ENCODE measurements around the gene CD68.

CD68 gene, protein sequence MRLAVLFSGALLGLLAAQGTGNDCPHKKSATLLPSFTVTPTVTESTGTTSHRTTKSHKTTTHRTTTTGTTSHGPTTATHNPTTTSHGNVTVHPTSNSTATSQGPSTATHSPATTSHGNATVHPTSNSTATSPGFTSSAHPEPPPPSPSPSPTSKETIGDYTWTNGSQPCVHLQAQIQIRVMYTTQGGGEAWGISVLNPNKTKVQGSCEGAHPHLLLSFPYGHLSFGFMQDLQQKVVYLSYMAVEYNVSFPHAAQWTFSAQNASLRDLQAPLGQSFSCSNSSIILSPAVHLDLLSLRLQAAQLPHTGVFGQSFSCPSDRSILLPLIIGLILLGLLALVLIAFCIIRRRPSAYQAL

DNA sequence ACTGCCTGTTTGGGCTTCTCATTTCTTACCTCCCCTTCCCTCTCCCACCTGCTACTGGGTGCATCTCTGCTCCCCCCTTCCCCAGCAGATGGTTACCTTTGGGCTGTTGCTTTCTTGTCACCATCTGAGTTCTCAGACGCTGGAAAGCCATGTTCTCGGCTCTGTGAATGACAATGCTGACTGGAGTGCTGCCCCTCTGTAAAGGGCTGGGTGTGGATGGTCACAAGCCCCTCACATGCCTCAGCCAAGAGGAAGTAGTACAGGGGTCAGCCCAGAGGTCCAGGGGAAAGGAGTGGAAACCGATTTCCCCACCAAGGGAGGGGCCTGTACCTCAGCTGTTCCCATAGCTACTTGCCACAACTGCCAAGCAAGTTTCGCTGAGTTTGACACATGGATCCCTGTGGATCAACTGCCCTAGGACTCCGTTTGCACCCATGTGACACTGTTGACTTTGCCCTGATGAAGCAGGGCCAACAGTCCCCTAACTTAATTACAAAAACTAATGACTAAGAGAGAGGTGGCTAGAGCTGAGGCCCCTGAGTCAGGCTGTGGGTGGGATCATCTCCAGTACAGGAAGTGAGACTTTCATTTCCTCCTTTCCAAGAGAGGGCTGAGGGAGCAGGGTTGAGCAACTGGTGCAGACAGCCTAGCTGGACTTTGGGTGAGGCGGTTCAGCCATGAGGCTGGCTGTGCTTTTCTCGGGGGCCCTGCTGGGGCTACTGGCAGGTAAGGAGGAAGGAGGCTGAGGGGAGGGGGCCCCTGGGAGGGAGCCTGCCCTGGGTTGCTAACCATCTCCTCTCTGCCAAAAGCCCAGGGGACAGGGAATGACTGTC, at the start of gene CD68:
TSS of gene CD68 (plus strand) at position 638 of the 833 bp plus-strand sequence. CDS start at position 678, 40 bp downstream.
- peak within 1 kb of the TSS; percentile 92 for H3K27ac ChIP-seq
- peaks cover 3% of the 10 kb centered on the region for H3K9me3 ChIP-seq
- TF ChIP-seq, protein P1, sequence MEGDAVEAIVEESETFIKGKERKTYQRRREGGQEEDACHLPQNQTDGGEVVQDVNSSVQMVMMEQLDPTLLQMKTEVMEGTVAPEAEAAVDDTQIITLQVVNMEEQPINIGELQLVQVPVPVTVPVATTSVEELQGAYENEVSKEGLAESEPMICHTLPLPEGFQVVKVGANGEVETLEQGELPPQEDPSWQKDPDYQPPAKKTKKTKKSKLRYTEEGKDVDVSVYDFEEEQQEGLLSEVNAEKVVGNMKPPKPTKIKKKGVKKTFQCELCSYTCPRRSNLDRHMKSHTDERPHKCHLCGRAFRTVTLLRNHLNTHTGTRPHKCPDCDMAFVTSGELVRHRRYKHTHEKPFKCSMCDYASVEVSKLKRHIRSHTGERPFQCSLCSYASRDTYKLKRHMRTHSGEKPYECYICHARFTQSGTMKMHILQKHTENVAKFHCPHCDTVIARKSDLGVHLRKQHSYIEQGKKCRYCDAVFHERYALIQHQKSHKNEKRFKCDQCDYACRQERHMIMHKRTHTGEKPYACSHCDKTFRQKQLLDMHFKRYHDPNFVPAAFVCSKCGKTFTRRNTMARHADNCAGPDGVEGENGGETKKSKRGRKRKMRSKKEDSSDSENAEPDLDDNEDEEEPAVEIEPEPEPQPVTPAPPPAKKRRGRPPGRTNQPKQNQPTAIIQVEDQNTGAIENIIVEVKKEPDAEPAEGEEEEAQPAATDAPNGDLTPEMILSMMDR (IDR thresholded peaks at IDR 0.05), result no peak
- no peaks in the 10 kb centered on the region for H3K27me3 ChIP-seq
- H3K4me1 ChIP-seq (ENCODE audit: control insufficient read depth in 1 of 2, insufficient read depth in 1 of 2, low read depth in 1 of 2, low read length in 1 of 2), result peaks cover 71 to 72% of the 10 kb centered on the region in 2 experiments
- peak within 1 kb of the TSS; percentile 34 to 54 for H3K4me3 ChIP-seq (ENCODE audit: low read depth in 1 of 2, low read length in 1 of 2)
- peaks cover 49% of the 10 kb centered on the region for H3K36me3 ChIP-seq

DNA sequence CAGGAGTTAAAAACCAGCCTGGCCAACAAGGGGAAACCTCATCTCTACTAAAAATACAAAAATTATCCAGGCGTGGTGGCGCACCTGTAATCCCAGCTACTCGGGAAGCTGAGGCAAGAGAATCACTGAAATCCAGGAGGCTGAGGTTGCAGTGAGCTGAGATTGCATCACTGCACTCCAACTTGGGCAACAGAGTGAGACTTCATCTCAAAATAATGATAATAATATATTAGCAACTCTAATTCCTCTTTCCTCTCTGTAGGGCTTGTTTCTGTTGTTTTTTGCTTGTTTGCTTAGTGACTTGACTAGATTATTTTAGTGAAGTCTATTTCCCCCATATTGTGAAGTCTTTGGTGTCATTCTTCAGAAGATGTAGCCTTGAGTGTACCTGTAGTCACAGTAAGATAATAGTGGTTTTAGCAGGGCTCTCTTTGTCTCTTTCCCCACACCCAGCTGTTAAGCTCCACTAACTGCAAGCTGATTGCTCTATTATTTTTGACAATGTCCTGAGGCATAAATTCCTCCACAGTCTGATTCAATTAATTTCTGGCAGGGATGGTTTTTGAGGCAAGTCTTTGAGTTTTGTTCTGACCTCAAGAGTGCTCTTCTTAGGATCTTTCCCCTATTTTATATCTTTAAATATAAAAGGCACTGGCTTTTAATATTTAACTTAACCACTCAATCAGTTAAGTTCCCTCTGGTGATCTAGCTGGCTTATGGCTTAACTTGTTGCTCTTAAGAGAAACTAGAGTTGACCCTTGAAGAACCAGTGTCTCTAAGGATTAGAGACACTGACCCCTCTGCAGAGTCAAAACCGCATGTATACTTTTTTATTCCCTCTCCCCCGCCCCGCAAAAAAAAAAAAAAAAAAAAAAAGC, 49.2 kb upstream of the CD68 start:
- Histone ChIP-seq H3K27ac (no peak overlapping the region), H3K27me3 (no peaks in the 10 kb centered on the region), H3K4me1 (ENCODE audit: control insufficient read depth in 1 of 2, insufficient read depth in 1 of 2, low read depth in 1 of 2, low read length in 1 of 2) (no peaks in the 10 kb centered on the region), H3K36me3 (no peaks in the 10 kb centered on the region), H3K4me3 (ENCODE audit: low read depth in 1 of 2, low read length in 1 of 2) (no peak overlapping the region), H3K9me3 (peaks cover 20% of the 10 kb centered on the region)
- TF ChIP-seq, protein P1 (IDR thresholded peaks at IDR 0.05), result no peak

DNA sequence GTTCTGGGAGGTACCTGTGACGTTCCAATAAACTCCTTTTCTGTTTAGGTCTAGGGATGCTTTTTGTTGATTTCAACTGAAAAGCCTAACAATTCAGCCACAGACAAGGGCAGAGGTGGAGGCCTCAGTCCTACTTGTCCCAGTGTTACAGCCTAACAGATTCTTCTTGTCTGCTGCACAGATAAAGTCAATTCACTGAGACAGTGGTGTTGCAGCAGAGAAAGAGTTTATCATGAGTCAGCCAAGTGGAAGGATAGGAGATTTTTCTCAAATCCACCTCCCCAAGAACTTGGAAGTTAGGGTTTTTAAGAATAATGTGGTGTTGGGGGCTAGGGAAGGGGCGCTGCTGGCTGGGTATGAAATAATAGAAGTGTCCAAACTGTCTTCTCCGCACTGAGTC, 41.4 kb upstream of the CD68 start:
- Histone ChIP-seq H3K9me3 (no peaks in the 10 kb centered on the region), H3K27ac (no peak overlapping the region), H3K36me3 (no peaks in the 10 kb centered on the region), H3K4me1 (ENCODE audit: control insufficient read depth in 1 of 2, insufficient read depth in 1 of 2, low read depth in 1 of 2, low read length in 1 of 2) (no peaks in the 10 kb centered on the region), H3K27me3 (no peaks in the 10 kb centered on the region), H3K4me3 (ENCODE audit: low read depth in 1 of 2, low read length in 1 of 2) (no peak overlapping the region)
- TF ChIP-seq, protein P1 (IDR thresholded peaks at IDR 0.05), result no peak

DNA sequence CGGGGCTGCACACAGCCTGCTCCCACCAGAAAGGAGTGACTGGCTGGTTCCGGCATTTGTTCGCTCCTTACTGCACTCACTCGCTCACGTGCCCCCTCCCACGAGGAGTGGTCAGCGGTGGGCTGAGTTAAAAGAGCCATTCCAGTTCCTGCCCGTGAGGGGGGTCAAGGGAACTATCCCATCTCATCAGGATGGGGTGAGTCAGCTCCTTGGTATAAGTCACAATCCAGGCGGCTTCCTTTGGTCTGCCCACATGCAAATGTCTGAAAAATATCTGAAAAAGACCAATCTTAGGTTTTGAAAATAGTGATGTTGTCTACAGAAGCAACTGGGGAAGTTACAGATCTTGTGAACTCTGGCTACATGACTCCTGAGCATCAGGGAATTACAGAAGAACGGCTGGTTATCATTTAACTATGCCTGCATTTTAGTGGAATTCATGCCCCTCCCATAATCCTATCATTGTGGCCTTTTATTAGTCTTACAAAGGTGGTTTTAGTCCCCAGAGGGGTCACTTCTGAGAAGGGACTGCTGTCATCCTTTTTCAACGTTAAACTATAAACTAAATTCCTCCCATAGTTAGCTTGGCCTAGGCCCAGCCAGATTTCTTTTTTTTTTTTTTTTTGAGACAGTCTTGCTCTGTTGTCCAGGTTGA, 40.4 kb upstream of the CD68 start:
- Histone ChIP-seq H3K36me3 (no peaks in the 10 kb centered on the region), H3K4me1 (ENCODE audit: control insufficient read depth in 1 of 2, insufficient read depth in 1 of 2, low read depth in 1 of 2, low read length in 1 of 2) (no peaks in the 10 kb centered on the region), H3K9me3 (no peaks in the 10 kb centered on the region), H3K4me3 (ENCODE audit: low read depth in 1 of 2, low read length in 1 of 2) (no peak overlapping the region), H3K27ac (no peak overlapping the region), H3K27me3 (peaks cover 6% of the 10 kb centered on the region)
- TF ChIP-seq, protein P1 (IDR thresholded peaks at IDR 0.05), result no peak

Measured in neutrophil (primary cell).